Measurements from ENCODE around the gene ENAH. TPM values are rescaled to one million over a fixed set of nuclear protein-coding genes. Genes with fewer than 3 reads are reported as not detected.

Gene ENAH
- total RNA-seq, 4 donors from 2014 or later, result 22.9 to 109 (median 78.3) TPM

DNA sequence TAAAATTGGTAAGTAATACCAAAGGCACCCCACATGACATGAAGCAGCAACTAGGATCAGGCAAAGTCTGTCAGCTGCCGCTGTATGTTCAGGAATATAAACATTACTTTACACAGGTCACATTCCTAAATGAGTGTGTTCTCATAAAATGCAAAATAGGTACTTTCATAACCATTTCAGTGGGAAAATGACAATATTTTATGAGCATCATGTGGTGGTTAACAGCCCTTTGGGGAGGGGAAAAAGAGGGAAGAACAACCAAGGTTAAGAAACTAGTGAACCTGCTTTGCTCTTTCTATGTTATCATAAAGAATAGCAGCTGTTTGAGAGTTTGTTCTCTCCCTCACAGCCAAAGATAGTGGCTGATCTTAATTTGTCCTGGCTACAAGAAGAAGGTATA is 119.7 kb downstream of the ENAH start:
- no peaks in the 10 kb centered on the region for H3K27me3 ChIP-seq
- TF ChIP-seq POLR2A (IDR thresholded peaks at IDR 0.05), result no peak
- intact Hi-C loops (cut with DNase I; ENCODE audit: low total_unique reads), result no loop called here
- no peaks in the 10 kb centered on the region for H3K9me3 ChIP-seq
- no peaks in the 10 kb centered on the region for H3K4me1 ChIP-seq
- no peak for DNase-seq
- no peaks in the 10 kb centered on the region for H3K36me3 ChIP-seq
- H3K27ac ChIP-seq, result no peak overlapping the region
- H3K4me3 ChIP-seq, result no peak overlapping the region

DNA sequence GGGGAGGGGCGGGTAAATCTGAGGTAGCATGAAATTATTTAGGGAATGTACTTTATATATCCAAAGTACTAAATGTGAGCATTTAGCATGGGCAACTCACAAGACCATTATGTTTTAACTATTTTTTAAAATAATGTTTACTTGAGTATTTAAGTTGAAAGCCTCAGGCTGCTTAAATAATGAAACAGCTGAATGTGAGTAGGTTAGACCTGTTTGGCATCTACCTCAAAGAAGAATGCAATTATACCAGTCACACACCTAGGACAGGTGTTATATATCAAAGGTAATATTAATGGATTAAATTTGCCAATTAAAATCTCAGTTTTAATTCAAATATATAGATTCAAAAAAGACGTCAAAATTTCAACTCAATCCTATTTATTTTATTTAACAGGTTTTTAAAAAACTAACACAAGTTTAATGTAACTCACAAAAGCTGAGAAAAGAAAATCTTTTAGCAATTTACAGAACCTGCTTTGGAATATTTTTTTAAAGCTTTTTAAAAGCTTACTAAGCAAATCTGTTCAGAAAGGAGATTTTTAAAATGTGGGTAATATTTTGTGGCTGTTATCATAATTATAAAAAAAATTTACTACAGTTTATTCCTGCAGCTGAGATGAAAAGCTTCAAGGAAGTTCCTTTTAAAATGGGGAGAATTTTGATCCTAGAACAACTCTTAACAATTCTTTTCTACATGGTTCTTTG is 120.5 kb downstream of the ENAH start:
- no peak overlapping the region for H3K4me3 ChIP-seq
- TF ChIP-seq POLR2A (IDR thresholded peaks at IDR 0.05), result no peak
- TF ChIP-seq, protein P1, sequence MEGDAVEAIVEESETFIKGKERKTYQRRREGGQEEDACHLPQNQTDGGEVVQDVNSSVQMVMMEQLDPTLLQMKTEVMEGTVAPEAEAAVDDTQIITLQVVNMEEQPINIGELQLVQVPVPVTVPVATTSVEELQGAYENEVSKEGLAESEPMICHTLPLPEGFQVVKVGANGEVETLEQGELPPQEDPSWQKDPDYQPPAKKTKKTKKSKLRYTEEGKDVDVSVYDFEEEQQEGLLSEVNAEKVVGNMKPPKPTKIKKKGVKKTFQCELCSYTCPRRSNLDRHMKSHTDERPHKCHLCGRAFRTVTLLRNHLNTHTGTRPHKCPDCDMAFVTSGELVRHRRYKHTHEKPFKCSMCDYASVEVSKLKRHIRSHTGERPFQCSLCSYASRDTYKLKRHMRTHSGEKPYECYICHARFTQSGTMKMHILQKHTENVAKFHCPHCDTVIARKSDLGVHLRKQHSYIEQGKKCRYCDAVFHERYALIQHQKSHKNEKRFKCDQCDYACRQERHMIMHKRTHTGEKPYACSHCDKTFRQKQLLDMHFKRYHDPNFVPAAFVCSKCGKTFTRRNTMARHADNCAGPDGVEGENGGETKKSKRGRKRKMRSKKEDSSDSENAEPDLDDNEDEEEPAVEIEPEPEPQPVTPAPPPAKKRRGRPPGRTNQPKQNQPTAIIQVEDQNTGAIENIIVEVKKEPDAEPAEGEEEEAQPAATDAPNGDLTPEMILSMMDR (IDR thresholded peaks at IDR 0.05), result no peak
- H3K36me3 ChIP-seq, result no peaks in the 10 kb centered on the region
- no peaks in the 10 kb centered on the region for H3K27me3 ChIP-seq
- DNase-seq, result no peak
- H3K9me3 ChIP-seq, result no peaks in the 10 kb centered on the region
- H3K4me1 ChIP-seq, result no peaks in the 10 kb centered on the region
- H3K27ac ChIP-seq, result no peak overlapping the region
- intact Hi-C loops (cut with DNase I; ENCODE audit: low total_unique reads), result no loop called here

DNA sequence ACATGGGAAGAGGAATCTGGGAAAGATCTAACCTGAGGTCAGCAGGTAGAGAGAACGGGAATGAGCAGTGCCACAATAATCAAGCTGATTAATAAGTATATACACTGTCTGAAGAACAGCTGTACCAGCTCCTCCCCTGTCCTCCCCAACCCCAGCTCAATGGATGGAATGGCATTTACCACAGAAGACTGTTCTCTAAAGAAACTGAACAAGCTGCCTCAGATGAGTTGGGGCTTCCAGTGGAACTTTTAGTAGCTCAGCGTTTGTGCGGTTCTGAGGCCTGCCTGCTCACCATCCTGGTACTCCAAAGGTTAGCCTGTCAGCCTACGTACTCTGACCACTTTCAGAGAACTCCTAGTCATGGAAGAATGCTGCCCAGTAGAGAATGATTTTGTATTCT is 123.2 kb downstream of the ENAH start:
- Histone ChIP-seq H3K27ac (no peak overlapping the region), H3K36me3 (no peaks in the 10 kb centered on the region), H3K4me3 (no peak overlapping the region), H3K4me1 (no peaks in the 10 kb centered on the region), H3K9me3 (no peaks in the 10 kb centered on the region), H3K27me3 (no peaks in the 10 kb centered on the region)
- DNase-seq, result no peak
- intact Hi-C loops (cut with DNase I; ENCODE audit: low total_unique reads), result no loop called here
- no peak for TF ChIP-seq POLR2A (IDR thresholded peaks at IDR 0.05)
- TF ChIP-seq, protein P1 (IDR thresholded peaks at IDR 0.05), result no peak

DNA sequence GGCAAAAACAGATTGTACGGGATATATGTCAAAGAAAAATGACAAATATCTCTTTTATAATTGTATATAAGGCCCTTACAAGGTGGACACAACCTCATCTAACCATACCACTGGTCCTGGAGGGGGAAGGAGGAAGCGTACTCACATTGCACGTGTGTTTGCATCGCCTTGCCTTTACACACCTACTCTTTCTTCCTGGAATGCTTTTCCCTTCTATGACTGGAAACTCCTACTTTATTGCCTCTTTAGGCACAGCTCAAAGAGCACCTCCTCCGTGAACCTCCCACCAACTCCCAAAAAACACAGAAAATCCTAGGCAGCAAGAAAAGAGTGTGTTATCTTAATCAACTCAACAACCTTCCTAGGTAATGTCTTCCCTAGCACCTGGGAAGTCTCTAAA is 125.3 kb downstream of the ENAH start:
- DNase-seq, result no peak
- Histone ChIP-seq H3K4me1 (no peaks in the 10 kb centered on the region), H3K9me3 (no peaks in the 10 kb centered on the region), H3K4me3 (no peak overlapping the region), H3K27ac (no peak overlapping the region), H3K27me3 (no peaks in the 10 kb centered on the region), H3K36me3 (no peaks in the 10 kb centered on the region)
- no peak for TF ChIP-seq POLR2A (IDR thresholded peaks at IDR 0.05)
- TF ChIP-seq, protein P1 (IDR thresholded peaks at IDR 0.05), result no peak
- intact Hi-C loops (cut with DNase I; ENCODE audit: low total_unique reads), result no loop called here

DNA sequence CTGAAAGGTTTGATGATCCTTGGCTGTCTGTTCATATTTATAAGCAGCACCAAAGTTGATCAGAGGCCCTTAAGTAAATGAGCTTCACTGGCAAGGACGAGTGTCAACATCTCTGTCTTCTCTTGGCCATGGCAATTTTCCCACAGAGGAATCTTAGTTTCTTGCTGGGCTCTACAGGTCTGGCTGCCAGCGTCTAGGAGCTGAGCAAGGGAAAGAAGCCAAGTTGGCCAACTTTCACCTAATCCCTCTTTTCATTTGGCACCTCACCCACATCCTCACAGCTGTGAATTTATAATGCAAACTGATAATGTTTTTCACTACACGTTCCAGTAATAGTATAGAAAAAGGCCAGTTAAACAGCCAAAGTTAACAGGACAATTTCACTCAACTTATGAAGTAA is 126.0 kb downstream of the ENAH start:
- intact Hi-C loops (cut with DNase I; ENCODE audit: low total_unique reads), result no loop called here
- no peak for DNase-seq
- Histone ChIP-seq H3K27me3 (no peaks in the 10 kb centered on the region), H3K27ac (no peak overlapping the region), H3K4me1 (no peaks in the 10 kb centered on the region), H3K36me3 (no peaks in the 10 kb centered on the region), H3K4me3 (no peak overlapping the region), H3K9me3 (no peaks in the 10 kb centered on the region)
- no peak for TF ChIP-seq POLR2A (IDR thresholded peaks at IDR 0.05)
- TF ChIP-seq, protein P1 (IDR thresholded peaks at IDR 0.05), result no peak

DNA sequence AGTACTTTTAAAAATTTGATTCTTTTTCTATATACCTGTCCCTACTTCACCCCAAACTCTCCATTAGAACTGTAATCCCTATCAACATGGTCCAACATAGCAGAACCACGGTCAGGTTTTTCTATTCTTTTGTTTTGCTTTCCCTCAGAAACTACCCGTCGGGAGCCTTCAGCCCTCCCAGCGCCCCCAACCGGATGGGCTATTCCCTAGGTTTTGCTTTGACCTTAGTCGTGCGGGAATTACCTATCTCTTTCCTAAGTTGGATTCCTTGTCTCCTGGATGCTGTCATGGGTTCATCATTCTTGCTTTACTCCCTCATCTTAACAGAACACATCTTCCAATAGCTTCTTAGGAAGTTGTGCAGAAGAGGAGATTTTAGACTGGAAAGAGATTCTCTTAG is 127.5 kb downstream of the ENAH start:
- TF ChIP-seq, protein P1 (IDR thresholded peaks at IDR 0.05), result no peak
- H3K9me3 ChIP-seq, result no peaks in the 10 kb centered on the region

More for the DNA sequence above, 127.5 kb downstream of the ENAH start:
- DNase-seq, result no peak
- Histone ChIP-seq H3K4me3 (no peak overlapping the region), H3K27ac (no peak overlapping the region), H3K36me3 (no peaks in the 10 kb centered on the region), H3K27me3 (no peaks in the 10 kb centered on the region), H3K4me1 (no peaks in the 10 kb centered on the region)
- intact Hi-C loops (cut with DNase I; ENCODE audit: low total_unique reads), result no loop called here

All from uterus (tissue), 4 donors.